ENCODE results near the gene SSH2.
"Not testable (repeated sequence)": the region's sequence is repeated elsewhere in the genome, so short reads cannot be mapped to it uniquely, and the experiment has no call there.

SSH2 gene

DNA sequence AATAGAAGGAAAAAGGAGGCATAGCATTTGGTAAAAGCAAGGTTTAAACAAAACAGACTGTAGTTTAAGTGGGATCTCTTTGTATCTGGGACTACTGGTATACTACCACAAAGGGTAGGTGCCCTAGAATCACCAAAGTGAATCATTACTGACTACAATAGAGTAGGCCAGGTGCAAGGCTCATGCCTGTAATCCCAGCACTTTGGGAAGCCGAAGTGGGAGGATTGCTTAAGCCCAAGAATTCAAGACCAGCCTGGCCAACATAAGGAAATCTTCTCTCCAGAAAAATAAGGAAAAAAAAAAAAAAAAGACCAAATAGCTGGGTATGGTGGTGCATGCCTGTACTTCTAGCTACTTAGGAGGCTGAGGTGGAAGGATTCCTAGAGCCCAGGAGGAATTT lies 246.5 kb downstream of the SSH2 start:
- TF ChIP-seq, protein P1, sequence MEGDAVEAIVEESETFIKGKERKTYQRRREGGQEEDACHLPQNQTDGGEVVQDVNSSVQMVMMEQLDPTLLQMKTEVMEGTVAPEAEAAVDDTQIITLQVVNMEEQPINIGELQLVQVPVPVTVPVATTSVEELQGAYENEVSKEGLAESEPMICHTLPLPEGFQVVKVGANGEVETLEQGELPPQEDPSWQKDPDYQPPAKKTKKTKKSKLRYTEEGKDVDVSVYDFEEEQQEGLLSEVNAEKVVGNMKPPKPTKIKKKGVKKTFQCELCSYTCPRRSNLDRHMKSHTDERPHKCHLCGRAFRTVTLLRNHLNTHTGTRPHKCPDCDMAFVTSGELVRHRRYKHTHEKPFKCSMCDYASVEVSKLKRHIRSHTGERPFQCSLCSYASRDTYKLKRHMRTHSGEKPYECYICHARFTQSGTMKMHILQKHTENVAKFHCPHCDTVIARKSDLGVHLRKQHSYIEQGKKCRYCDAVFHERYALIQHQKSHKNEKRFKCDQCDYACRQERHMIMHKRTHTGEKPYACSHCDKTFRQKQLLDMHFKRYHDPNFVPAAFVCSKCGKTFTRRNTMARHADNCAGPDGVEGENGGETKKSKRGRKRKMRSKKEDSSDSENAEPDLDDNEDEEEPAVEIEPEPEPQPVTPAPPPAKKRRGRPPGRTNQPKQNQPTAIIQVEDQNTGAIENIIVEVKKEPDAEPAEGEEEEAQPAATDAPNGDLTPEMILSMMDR (IDR thresholded peaks at IDR 0.05; ENCODE audit: insufficient read depth, low read length, missing control alignments) = no peak
- POLR2A ChIA-PET = no interaction called here
- DNase-seq (ENCODE audit: low read depth, low spot score) = no peak
- CTCF ChIA-PET = interaction anchor here (1.1 kb wide), 1 partner anchor 96 kb away, joined by 4 read pairs; no protein-coding TSS in a partner anchor
- H3K4me3 ChIP-seq (ENCODE audit: low read depth, low read length) = no peak overlapping the region

DNA sequence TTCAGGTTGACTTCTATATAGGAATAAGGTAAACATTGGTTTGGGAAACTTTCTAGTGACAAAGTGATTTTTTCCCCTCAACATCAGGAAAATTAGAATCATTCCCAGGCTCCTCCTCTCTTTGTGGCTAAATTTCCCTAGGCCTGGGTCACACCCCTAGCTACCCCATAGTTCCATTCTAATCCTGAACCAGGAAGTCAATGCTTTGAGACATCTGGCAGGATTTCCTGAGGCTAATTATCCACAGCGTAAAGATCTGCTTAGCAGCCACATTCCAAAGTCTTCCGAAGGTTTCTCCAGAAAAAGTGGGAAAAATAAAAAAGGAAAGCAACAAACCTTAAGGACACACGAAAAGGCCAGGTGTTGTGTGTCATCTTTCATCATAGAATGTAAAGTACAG lies 247.0 kb downstream of the SSH2 start:
- CTCF ChIA-PET = interaction anchor here (0.8 to 2.8 kb wide), 7 partner anchors 9 to 534 kb away, joined by 3 to 9 read pairs (median 5); no protein-coding TSS in a partner anchor
- DNase-seq (ENCODE audit: low read depth, low spot score) = no peak
- no peak overlapping the region for H3K4me3 ChIP-seq (ENCODE audit: low read depth, low read length)
- TF ChIP-seq, protein P1 (IDR thresholded peaks at IDR 0.05; ENCODE audit: insufficient read depth, low read length, missing control alignments) = no peak
- POLR2A ChIA-PET = no interaction called here

DNA sequence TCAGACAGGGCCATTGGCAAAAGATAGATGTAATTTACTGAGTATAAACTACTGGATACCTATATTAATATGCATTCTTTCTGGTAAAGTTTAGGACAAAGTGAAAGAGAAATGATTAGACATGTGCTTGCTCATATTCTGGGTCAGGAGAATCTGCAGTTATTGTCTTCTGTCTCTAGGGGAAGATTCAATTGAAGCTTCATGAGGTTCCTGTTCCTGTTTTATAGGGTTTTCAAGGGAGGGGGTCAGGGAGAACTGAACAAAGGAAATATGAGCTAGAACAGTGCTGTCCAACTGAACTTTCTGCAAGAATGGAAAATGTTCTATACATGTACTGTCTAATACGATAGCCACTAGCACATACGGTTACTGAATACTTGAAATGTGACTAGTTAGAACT lies 248.0 kb downstream of the SSH2 start:
- CTCF ChIA-PET = interaction anchor here (0.8 to 2.8 kb wide), 6 partner anchors 10 to 533 kb away, joined by 3 to 9 read pairs (median 5); no protein-coding TSS in a partner anchor
- no peak overlapping the region for H3K4me3 ChIP-seq (ENCODE audit: low read depth, low read length)
- TF ChIP-seq, protein P1 (IDR thresholded peaks at IDR 0.05; ENCODE audit: insufficient read depth, low read length, missing control alignments) = no peak
- no peak for DNase-seq (ENCODE audit: low read depth, low spot score)
- POLR2A ChIA-PET = no interaction called here

DNA sequence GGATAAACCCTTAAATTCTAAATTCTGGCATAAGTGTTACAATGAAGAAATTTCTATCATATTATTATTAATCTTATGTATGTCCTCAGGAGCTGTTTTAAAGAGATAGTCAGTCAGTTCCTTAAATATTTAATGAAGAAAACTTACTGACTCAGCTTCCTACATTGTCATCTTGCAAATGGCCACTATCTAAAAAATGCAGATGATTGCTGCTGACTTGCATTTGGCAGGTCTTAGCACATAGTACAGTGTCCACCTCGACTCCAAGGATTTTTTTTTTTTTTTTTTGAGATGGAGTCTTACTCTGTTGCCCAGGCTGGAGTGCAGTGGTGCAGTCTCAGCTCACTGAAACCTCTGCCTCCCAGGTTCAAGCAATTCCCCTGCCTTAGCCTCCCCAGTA lies 252.2 kb downstream of the SSH2 start:
- CTCF ChIA-PET = interaction anchor here (1.2 to 1.9 kb wide), 2 partner anchors 12 to 253 kb away, joined by 4 read pairs; no protein-coding TSS in a partner anchor
- no peak overlapping the region for H3K4me3 ChIP-seq (ENCODE audit: low read depth, low read length)
- TF ChIP-seq, protein P1 (IDR thresholded peaks at IDR 0.05; ENCODE audit: insufficient read depth, low read length, missing control alignments) = no peak
- POLR2A ChIA-PET = no interaction called here
- DNase-seq (ENCODE audit: low read depth, low spot score) = no peak

DNA sequence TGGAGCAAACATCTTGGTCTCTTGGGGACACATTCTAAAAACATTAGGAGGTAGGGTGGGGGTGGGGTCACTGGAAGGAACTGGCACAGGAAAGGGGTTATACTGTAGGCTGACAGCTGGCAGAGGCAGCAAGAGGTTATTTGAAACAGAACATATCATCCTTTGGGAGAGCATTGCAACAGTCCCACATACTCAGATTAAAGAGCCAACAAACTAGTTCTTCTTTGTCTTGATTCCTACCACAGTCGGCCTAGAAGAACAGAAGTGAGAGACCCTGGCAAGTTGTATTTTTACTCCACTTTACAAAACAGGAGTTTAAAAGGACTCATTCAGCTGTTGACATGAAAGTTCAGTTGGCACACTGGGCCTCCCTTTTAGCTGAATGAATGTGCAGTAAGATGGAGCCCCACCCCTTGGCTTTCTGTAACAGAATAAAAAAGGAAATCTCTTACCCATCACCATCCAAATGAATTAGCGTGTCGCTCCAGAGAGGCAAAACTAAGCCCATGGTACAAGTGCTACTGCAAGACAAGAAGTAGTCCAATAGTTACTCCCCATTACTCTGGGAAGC lies 252.7 kb downstream of the SSH2 start:
- ChIA-PET CTCF (interaction anchor here (1.2 to 1.9 kb wide), 3 partner anchors 12 to 254 kb away, joined by 3 to 4 read pairs (median 4); no protein-coding TSS in a partner anchor), POLR2A (interaction anchor here (0.6 kb wide), 1 partner anchor 416 kb away, joined by 3 read pairs; no protein-coding TSS in a partner anchor)
- DNase-seq (ENCODE audit: low read depth, low spot score) = no peak
- no peak overlapping the region for H3K4me3 ChIP-seq (ENCODE audit: low read depth, low read length)
- TF ChIP-seq, protein P1 (IDR thresholded peaks at IDR 0.05; ENCODE audit: insufficient read depth, low read length, missing control alignments) = no peak

DNA sequence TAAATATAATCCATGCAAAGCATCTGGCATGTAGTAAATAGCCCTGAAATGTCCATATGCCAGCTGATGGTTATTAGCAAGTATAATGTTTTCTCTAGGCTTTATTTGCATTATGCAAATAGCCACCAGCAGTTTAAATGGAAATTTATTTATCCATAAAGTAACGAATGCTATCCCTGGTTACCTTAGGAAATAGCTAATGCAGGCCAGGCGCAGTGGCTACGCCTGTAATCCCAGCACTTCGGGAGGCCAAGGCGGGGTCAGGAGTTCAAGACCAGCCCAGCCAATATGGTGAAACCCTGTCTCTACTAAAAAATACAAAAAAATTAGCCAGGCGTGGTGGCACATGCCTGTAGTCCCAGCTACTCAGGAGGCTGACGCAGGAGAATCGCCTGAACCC lies 254.1 kb downstream of the SSH2 start:
- POLR2A ChIA-PET; DNase-seq (ENCODE audit: low read depth, low spot score): not testable (repeated sequence)
- CTCF ChIA-PET = interaction anchor here (0.8 to 1.9 kb wide), 3 partner anchors 37 to 255 kb away, joined by 3 to 4 read pairs (median 3); no protein-coding TSS in a partner anchor

DNA sequence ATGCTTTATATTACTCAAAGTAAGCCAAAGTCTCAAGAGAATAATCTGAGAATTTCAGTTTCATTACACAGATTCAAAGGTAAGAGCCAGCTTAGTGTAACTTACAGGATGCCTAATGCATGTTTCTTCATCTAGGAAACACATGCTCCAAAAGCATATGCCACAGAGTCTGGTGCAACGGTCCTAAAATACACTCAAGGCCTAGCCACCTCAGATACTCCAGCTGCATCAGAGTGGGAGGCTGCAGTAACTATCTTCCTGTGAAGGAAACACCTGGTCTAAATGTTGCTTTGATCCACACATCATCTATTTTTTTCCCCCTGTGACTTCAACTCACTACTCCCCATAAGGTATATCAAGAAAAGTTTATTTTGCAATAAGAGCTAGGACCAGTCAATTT lies 255.7 kb downstream of the SSH2 start:
- no peak overlapping the region for H3K4me3 ChIP-seq (ENCODE audit: low read depth, low read length)
- CTCF ChIA-PET = interaction anchor here (1.3 kb wide), 1 partner anchor 256 kb away, joined by 4 read pairs; no protein-coding TSS in a partner anchor
- DNase-seq (ENCODE audit: low read depth, low spot score) = no peak
- POLR2A ChIA-PET = no interaction called here
- TF ChIP-seq, protein P1 (IDR thresholded peaks at IDR 0.05; ENCODE audit: insufficient read depth, low read length, missing control alignments) = no peak

More for the DNA sequence above, 254.1 kb downstream of the SSH2 start:
- H3K4me3 ChIP-seq (ENCODE audit: low read depth, low read length) = not testable (repeated sequence)

Measured in AG04449 (cell line).